ENCODE data around the gene ATP4B.

The ATP4B gene

DNA sequence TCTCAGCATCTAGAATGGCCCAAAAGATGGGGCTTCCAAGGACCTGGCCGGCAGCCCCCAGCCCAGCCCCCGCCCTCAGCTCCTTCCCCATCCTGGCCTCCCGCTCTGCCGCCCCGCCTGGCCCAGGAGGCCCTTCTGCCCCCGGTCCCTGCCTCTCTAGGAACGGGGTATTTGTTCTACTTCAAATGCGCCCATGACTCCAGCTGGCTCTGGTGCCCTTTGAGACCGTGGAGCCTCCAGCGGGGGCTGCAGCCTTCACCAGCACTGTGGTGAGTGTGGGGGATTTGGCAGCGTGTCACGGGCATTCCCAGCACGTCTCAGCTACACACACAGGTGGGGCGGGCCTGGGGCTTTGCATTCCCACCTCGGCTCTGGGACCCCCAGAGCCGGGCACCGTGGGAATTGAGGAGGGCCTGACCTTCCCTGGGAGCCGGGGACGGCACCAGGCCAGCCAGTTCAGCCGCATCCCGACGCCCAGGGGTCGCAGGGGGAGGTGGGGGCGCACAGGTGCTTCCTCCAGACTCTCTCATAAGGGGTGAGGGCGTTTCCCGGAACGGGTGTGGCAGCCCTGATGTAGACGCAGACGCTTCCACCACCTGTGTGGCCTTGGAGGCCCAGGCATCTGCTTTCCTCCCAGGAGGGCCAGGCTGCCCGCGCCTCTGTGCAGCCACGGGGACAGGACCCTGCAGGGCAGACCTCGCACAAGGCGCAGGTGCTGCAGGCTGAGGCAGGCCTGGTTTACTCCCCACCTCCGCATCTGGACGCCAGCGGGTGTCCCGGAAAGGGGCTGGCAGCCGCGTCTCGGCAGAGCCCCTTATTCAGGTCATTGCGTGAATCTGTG is 947 bp downstream of the ATP4B start:
- no peak for DNase-seq (ENCODE audit: low spot score)

- DNase-seq (ENCODE audit: low spot score): no peak
Measured at GRCh38 chr13:113656003-113656588, 1.9 kb downstream of the ATP4B start.

DNA sequence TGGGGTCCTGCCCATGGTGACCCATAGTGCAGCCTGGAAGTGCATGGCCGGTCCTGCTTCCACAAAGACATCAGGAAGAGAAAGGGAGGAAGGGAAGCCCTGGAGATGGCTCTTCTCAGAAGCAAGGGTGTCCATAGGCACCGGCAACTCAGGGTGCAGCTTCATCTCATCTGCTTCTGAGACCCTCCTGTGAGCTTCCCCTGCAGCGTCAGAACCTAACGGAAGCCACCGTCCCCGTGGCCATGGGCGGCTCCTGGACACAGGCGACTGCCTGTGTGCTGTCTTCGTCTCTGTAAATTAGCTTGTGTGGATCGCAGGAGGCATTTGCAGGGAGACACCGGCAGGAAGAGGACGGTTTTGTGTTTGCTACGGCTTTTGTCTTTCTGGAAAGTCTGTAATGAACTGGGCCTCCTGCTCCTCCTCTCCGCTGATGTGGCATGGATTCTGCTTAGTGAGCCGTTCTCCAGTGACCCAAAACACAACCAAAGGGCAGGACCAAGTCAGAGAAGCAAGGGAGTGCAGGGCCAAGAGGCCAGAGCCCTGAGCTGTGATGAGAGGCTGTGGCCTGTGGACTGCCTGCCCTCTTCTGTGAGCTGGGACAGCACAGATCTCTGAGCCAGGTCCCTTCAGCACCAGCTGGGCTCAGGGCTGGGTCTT is 2.5 kb downstream of the ATP4B start:
- no peak for DNase-seq (ENCODE audit: low spot score)

- no peak for DNase-seq (ENCODE audit: low spot score)
Measured at GRCh38 chr13:113654591-113655345, 3.2 kb downstream of the ATP4B start.

DNA sequence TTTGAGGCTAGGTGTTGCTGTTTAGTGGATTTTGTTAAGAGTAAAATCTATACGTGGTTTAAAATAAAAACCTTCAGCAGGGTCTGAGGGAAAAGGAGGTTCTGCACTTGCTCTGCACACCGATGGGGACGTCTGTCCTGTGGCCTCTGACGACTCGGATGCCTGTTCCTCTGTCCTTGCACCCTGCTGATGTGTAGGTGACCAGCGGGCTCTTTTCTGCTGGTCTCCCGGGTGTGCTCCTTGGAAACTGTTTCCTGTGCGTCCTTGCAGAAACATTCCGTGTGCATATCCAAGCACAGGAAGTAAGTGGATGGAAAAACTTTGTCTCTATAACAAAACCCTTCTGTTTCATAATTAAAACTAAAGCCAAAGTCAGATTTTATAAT is 3.8 kb downstream of the ATP4B start:
- DNase-seq (ENCODE audit: low spot score): no peak

GRCh38 chr13:113653264-113654174 is 4.5 kb downstream of the ATP4B start:
- no peak for DNase-seq (ENCODE audit: low spot score)

DNA sequence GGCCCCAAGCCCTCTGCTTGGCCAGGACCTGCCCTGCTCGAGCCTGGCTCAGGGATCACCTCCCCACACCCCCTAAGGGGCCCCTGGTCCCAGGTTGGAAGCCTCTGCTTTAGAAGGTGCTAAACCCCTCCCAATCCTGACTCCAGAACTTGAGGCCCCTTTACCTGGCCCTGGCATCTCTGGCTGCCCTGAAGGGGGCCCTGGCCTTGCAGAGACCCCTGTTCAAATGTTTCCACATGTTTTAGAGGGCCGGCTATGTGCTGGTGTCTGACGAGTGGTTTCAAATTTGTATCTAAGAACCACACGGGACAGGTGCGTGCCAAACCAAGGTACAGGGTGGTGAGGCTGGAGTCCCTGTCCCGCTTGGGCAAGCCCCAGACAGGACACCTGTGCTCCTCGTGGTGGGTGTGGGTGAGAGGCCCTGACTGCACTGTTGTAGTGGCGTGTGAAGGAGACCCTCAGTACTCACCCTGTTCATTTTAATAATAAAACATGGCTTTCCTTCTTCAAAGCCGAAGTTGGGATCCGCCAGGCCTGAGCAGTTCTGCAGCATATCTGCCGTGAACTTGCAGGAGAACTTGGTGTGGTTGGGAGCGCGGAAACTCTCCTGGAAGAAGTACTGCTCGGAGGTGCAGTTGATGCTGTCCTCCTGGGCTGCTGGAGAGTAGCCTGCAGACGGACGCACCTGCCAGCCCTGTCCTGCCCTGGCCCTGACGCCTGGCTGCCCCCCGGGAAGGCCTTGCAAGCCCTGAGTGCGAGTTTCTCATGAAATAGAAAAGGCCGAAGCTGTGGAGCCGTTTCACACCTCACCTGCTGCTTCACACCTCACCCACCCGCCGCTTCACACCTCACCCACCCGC is 5.4 kb downstream of the ATP4B start:
- DNase-seq (ENCODE audit: low spot score): no peak

- DNase-seq (ENCODE audit: low spot score): no peak
Measured at GRCh38 chr13:113651511-113652403, 6.2 kb downstream of the ATP4B start.

DNA sequence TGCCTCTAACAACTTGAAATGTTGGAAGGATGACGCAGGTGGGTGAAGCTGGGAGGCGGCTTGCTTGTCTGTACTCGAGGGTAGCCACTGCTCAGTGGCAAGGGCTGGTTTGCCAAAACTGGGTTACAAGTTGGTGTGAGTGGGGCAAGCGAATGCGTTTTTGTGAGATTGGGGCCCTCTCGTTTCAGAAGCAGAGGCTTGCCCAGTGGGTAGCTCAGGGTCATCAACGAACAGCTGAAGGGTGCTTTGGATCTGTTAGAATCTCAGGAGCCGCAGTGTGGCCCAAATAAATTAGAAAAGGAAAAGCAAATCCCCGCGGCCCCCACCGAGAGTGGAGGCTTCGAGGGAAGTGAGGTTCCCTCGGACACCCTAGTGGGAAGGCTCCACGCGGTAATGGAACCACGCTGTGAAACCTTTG is 7.3 kb downstream of the ATP4B start:
- no peak for DNase-seq (ENCODE audit: low spot score)

DNA sequence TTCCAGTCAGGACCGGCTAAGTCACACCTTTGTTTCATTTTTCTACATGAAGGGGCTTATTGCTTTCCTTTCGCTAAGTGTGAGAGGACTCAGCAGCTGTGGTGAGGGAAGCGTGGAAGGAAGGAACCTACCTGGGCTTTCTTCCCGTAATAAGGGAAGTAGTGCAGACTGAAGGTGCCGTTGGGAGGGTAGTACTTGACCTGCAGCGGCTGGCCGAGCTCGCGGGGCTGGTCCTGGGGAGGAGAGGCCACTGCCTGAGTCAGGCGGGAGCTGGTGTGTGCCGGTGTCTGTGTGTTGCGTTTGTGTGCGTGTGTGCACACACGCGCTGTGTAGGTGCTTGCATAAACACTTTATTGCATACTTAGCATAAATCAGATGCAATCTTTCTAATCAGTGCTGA is 7.7 kb downstream of the ATP4B start:
- no peak for DNase-seq (ENCODE audit: low spot score)

- DNase-seq (ENCODE audit: low spot score): no peak
Measured at GRCh38 chr13:113649212-113649611, 8.8 kb downstream of the ATP4B start.

GRCh38 chr13:113648216-113648610 is 9.8 kb downstream of the ATP4B start:
- DNase-seq (ENCODE audit: low spot score): no peak

DNA sequence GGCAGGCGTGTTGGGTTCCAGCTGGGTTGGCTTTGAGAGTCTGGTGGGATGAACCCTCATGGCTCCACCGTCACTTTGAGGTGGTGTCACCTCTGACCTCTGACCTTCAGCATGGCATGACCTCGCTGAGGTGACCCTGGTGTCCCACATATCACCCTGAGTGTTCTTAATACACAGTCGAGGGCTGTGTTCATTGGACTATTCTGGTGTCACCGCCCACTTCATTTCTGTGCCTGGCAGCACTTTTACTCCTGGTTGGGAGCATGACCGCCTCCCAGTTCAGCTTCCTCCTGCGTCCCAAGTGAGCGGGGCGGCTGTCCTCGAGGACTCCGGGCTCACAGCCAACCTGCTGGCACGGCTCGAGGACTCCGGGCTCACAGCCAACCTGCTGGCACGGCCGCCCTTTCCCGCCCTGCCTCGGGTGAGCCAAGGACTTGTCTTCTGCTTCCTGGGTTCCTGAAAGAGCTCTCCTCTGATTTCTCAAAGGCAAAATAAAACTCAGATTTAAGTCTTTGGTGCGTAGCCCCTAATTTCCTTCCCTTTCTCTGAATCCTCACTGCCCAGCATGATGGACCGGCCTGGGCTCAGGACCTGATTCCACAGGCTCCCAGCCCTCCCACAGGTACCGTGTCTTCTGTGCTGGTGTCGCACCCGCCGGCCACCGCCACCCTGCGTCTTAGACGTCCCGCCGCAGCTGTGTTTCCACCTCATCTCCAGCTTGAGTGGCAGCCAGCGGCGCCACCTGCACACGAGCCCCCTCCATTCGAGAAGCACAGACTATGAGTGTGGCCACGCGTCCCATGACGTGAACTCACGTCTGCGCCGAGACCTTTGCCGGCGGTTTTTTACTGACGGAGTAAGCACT is 10.4 kb downstream of the ATP4B start:
- DNase-seq (ENCODE audit: low spot score): peak; percentile 83

DNA sequence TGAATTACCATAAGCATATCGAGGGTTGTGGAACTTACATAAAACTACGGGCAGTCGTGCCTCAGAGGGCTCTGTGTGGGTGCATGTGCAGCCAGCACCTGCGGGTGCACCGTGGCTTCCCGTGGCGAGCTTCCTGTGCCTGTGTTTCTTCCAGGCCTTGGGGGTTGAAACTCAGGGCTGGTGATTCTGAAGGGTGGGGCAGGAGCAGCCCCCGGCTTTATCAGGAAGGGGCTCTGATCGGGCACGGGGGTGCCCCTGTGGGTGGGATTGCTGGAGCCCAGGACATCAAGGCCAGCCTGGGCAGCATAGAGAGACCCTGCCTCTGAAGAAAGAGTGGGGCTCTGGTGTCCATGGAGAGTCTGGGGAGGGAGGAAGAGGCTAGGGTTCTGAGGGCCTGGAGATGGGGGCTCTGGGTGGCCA is 11.1 kb downstream of the ATP4B start:
- no peak for DNase-seq (ENCODE audit: low spot score)

DNA sequence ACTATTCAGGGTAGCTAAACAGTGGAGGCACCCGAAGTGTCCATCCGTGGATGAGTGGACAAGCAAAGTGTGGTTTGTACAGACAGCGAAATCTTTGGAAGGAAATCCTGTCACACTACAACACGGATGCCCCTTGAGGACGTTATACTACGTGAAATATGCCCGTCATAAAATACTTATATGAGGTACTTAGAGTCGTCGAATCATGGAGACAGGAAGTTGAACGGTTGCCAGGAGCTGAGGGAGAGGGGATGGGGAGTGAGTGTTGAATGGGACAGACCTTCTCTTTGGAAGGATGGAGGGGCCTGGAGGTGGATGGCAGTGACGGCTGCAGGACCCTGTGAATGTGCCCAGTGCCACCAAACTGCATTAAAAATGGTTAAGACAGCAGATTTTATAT is 11.6 kb downstream of the ATP4B start:
- DNase-seq (ENCODE audit: low spot score): no peak

DNA sequence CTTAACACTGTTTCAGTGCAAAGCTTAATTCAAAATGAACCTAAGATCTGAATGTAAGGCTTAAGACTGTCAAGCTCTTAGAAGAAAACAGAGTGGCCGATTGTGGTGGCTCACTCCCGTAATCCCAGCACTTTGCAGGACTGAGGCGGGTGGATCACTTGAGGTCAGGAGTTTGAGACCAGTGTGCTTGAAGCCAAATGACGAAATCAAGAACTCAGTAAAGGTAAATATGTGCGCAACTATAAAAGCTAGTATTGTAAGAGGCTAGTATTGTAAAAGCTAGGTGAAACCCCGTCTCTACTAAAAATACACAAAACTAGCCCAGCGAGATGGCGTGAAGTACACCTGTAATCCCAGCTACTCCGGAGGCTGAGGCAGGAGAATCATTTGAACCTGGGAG is 12.7 kb downstream of the ATP4B start:
- DNase-seq (ENCODE audit: low spot score): no peak

GRCh38 chr13:113644800-113645199 is 13.2 kb downstream of the ATP4B start:
- no peak for DNase-seq (ENCODE audit: low spot score)

GRCh38 chr13:113643593-113643992 is 14.4 kb downstream of the ATP4B start:
- DNase-seq (ENCODE audit: low spot score): no peak

Data from cerebellar cortex (tissue), 1 donor.